ENCODE results near the gene STK38L.
A peak's percentile ranks its signal among the peaks of the same experiment; 100 is the strongest.

STK38L gene

DNA sequence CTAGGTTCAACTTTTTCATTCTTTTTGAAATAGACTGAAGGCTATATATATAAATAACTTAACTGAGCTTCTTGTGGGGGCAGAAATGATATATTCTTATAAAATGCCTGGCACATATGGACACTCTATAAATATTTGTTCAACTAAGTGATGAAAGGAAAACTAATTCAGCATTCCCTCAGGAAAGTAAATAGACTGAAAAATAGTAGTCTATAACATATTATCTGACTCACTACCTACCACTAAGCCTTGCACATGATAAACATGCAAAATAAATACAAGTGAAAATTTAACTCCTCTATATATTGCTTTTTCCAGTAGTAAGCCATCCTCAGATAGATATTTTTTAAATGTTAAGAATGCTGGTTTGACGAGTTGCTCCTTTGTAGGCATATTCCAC, 72.9 kb downstream of the STK38L start:
- DNase-seq (ENCODE audit: low read depth in 3 of 3), result no peak

DNA sequence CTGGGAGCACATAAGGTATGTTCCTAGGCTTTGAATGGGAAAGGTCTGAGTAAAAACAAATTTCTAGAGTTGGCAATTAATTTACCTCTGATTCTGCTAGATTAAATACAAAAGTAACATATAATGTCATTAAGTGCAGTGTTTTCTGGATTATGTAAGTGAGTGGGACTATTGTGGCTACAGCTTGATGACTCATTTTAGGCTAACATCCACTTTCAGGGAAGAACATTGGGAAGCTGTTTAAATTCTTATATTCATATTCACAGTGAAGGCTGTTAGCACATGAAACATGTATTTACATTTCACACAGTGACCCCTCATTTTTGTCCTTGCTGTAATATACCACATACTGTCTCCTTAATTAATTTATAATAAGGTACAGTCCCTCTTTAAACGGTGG, 75.3 kb downstream of the STK38L start:
- DNase-seq (ENCODE audit: low read depth in 3 of 3), result no peak

DNA sequence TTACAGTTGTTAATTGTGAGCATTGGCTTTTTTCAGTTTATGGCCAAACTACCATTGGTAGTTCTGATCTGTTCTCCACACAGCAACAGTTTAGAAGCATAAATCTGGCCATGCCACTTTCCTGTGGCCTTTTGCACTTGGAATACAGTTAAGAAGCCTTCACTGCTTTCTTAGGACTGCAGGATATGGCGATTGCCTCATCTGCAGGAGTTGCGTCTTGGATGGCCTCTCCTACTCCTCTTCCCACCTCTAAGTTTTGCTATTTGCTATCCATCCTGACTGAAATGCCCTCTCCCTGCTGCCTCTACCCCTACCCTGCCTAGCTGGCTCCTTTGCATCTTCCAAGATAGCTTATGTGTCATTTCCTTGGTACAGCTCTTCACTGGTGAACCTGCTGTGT, 75.8 kb downstream of the STK38L start:
- DNase-seq (ENCODE audit: low read depth in 3 of 3), result no peak

DNA sequence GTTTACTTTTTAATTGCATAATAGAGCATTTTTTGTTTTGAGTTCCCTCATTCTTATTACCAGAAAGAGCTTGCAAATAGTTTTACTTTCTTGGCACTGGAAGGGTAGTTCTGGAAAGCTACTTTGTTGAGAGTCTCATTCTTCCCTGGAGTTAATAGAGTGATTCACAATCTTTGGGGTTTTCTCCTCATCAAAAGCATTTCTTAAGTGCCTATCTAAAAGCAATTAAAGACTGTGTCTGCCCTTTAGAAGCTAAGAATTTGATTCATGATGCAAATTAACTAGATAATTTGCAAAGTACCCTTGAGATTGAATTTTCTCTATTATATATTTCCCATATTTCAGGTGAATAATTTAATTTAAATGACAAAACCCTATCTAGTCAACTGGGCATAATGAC, 80.4 kb downstream of the STK38L start:
- DNase-seq (ENCODE audit: low read depth in 3 of 3), result no peak

DNA sequence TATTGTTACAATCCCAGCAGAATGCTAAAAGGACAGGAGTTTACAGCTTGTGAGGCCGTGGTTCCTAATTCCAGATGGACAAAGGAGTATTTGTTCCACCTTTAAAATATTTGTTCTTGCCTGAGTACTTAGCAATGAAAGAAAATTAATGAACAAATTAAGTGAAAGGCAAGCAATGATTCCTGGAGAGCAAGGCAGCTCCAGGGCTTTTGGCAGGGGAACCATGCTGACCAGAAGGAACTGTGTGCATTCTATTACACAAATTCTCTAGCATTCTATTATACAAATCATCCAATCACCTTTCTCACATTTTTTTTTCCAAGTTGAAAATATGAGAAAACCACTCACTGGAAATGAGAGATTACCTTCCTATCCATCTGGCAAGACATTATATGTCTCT, 86.8 kb downstream of the STK38L start:
- no peak for DNase-seq (ENCODE audit: low read depth in 3 of 3)

DNA sequence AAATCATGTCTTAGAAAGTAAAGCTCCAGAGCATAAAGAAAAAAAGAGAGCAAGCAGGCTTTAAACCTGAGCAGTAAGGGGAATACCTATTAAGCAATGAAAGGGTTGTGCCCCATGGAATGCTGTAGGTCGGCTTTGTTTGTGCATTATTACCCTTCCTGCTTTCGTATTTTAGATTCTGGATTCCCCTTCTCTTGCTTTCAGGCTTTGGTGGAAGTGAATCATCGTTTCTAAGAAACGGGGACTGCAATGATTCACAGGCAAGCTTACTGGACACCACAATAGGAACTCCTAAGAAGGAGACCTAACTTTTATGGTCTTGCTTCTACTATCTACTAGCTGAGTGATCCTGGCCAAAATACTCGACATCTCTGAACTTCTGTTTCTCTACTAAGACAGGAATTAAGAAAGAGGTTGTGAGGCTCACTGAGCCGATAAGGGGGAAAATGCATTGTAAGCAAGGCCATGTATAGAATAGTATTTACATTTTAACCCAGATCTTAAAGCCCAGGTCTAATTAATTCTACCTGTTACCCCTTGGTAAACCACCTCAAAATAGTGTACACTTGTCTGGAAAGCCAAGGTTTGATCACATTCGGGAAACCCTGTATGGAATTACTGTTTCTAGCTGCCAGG, 87.3 kb downstream of the STK38L start:
- DNase-seq (ENCODE audit: low read depth in 3 of 3), result peak in 1 of 3 donors; percentile 8

DNA sequence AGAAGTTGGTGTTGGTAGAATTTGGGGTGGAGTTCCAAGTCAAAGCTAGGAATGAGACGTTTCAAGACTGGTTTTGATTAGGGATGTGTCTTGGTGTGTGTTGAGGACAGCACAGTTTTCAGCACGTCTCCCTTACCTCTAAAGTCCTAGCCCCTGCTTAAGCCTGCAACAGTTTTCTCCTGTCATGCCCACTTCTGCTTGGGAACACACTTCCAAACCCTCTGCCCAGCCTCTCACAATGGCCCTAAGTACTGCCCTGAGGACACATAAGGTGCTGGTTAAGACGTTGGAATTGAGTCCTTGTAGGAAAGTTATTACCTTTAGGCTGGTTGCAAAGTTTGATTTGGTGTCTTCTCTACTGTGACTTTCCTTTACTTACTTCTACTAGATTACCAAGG, 87.8 kb downstream of the STK38L start:
- no peak for DNase-seq (ENCODE audit: low read depth in 3 of 3)

DNA sequence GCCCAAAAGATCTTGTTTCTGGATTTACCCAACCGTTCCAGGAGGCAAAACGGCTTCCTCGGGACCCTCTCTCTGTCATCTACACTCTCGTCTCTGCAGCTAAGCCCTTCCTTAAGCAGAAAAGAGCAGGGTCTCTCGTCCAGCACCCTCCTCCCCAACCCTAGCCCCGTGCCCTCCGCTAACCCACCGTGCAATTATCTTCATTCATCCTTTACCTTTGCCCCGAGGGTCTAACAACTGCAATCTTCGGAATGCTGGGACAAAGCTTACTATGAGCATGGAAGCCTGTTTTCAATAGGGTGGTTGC, 88.3 kb downstream of the STK38L start:
- DNase-seq (ENCODE audit: low read depth in 3 of 3), result no peak

DNA sequence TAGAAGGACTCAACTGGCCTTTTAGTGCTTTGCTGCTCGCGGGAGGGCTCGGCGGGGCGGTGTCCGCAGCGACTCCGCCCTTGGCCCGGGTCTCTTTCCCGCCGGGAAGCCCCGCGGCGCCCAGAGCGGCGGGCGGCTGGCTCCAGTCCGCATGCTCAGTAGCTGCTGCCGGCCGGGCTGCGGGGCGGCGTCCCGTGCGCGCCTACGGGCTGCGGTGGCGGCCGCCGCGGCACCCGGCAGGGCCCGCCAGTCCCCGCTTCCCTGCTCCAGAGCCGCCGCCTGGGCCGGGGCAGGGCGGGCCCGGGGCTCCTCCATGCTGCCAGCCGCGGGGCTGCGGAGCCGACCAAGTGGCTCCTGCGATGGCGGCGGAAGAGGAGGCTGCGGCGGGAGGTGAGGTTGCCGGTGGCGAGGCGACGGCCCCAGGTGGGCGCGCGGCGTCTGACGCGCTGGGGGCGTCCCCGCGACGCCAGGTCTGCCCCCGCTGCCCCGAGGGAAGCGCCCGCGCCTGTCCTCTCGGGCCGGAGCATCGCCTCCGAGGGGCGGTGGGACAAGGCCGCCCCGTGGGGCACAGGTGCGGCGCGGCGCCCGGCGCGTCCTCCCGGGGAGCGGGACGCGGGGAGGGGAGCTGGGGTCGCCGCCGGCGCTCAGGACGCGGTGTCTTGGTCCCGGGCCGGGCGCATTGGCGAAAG, 88.8 kb downstream of the STK38L start, which contains the start of gene BMAL2:
TSS of gene BMAL2 (plus strand) at position 123 of the 689 bp plus-strand sequence. CDS start at position 360, 237 bp downstream.
- DNase-seq (ENCODE audit: low read depth in 3 of 3), result peak in 2 of 3 donors; percentile 12 to 36

DNA sequence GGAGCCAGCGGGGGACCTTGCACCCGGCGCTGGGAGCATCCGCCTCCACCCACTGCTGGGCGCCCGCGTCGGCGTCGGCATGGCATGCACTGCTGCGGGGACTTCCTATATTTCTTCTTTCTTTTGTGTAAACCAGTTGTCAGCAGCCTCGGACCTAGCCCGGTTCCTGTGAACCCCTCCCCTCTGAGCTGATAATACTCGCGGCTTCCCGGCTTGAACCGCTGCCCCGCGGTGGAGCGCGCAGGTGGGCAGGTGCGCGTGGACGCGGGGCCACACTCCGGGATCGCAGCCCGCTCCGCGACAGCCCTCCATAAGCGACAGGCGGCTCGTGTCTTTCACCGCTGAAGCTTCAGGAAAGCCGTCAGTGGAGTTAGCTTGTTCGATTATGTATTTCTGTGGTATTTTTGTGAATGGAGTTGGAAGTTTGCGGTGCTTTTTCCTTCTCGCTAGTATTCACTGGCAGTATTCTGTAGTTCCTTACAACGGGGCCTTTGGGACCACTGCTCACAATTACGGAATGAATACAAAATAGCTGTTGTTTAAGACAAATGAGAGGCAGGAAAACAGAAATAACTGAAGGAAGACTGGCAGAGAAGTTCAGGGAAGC, 89.4 kb downstream of the STK38L start:
- DNase-seq (ENCODE audit: low read depth in 3 of 3), result peak in 2 of 3 donors; percentile 5 to 17

DNA sequence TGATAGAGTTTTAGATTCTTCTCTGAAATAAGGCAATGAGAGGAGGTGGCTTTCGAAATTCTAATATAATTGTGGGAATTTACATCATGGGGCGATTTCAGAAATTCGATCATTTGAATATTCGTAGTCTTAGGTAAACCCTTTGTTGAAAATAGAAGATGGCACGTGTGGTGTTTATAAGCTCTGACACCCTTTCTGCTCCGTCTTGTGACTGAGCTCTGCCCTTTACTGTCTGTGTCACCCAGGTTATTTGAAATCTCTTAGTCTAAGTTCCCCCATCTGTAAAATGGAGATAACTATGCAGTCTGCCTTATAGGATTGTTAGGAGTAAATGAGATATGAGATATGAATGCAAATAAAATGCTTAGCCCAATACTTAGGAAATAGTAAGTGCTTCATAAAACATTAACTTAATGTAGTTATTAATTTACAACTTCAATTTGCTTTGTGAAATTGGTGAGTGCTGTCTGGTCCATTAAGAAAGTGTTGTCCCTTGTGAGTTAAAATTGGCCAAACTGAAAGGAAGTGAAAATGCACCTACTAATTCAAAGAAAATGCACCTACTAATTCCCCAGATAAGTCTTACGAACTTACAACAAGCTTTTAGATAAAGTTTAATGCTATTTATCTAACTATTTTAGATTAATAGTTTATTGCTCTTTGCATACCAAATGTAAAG, 90.1 kb downstream of the STK38L start:
- DNase-seq (ENCODE audit: low read depth in 3 of 3), result no peak

DNA sequence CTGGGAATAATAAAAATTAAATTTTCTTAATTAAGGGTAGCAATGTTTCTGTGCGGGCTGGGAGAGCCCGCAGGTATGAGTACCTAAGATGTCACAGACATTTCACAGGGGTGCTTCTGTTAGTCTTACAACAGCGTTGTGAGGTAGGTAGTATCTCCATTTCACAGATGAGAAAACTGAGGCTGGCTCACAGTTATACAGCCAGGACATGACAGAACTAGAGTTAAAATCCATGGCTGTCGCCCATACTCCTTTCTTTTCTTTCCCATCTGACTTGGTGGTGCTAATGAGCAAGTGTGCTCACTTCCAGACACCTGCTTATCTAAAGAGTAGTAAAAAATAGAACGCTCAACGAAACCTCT, 90.6 kb downstream of the STK38L start:
- DNase-seq (ENCODE audit: low read depth in 3 of 3), result no peak

DNA sequence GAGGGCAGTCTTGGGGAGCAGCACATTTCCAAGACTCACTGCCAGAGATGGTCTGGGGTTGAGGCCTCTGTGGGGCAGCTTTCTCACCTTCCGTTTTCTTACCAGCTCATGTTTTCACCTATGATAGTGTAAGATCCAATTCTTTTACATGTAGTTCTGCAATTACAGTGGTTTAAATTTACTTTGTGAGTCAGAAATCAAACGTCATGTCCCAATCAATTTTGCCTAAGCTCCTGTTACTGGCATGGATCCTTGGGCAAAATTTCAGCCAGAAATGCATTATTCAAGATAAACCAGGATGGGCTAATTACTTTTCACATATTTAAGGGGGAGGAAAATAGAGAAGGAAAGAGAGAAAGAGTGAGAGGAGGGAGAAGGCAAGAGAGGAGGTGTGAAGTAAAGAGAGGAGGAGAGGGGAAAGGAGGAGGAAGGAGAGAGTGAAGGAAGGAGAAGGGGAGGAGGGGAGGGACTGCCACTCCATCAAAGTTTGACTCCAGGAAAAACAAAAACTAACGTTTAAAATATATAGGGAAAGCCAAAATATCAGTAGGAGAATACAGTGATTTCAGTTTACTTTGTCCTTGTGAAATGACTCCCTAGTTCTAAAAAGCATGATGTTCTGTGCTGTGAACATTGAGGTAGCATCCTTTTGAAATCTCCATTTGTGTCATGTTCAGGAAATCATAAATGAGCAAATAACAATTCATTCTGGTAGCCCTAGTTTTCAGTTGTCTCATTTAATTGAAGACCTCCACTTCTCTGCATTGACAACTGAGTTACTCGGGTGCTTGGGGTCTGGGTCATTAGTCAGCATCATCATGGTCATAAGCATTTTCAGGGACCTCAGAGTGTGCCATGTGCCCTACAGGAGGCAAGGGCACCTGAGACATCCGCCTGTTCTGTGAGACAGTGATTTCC, 91.5 kb downstream of the STK38L start:
- no peak for DNase-seq (ENCODE audit: low read depth in 3 of 3)

DNA sequence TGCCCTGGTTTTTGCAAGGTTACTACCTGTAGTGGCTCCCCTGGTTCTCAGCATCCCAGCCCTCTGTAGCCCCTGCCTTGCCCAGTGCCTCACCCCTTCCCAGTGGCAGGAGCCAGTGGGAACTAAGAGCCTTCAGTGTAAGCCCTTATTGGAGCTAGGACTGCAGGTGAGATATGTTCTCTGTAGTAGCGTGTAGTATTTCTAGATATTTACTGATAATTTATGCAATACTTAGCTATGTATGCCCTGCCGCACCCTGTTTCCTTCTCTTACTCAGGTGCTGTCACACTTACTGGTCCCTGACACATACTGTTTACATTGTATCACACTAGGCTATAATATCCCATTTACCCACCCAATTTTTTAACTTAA, 92.2 kb downstream of the STK38L start:
- DNase-seq (ENCODE audit: low read depth in 3 of 3), result no peak

DNA sequence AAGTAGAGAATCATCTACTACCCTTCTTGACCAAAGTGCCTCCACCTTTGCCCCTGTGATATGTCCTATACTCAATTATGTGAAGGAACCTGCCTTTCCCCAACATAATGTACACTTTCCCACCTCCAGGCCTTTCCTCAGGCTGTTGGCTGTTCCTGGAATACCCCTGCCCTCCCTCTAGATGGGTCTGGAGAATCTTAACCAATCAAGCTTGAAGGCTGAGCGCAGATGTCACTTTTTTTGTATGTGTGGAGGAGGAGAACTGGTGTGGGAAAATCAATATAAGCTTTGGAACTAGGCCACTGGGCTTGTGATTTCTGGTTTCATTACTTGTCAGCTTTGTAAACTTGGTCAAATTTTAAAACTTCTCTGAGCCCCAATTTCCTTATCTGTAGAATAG, 93.3 kb downstream of the STK38L start:
- no peak for DNase-seq (ENCODE audit: low read depth in 3 of 3)

DNA sequence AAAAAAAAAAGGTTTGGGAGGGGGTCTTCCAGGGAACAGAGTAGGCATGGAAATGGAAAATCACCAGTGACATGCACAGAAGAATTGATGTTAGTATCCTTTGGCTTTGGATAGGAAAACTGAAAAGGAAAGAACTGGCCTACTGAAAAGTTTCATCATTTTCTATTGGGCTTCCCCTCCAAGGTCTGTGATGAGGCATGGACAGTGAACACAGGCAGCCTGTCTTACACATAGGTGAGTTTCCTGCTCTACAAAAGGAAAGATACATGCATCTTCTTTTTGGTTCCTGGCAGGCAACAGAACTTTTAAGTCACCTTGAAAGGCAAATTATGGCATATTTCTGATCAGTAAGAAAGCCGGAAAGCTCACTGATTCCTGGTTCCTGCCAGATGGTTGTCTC, 94.4 kb downstream of the STK38L start:
- no peak for DNase-seq (ENCODE audit: low read depth in 3 of 3)

DNA sequence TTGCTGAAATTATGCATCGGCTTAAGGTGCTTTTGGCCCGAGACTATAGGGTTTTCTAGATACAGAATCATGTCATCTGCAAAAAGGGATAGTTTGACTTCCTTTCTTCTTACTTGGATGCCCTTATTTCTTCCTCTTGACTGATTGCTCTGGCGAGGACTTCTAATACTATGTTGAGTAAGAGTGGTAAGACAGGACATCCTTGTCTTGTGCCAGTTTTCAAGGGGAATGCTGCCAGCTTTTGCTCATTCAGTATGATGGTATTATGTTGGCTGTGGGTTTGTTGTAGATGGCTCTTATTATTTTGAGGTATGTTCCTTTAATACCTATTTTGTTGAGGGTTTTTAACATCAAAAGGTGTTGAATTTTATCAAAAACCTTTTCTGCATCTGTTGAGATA, 96.9 kb downstream of the STK38L start:
- DNase-seq (ENCODE audit: low read depth in 3 of 3), result no peak

DNA sequence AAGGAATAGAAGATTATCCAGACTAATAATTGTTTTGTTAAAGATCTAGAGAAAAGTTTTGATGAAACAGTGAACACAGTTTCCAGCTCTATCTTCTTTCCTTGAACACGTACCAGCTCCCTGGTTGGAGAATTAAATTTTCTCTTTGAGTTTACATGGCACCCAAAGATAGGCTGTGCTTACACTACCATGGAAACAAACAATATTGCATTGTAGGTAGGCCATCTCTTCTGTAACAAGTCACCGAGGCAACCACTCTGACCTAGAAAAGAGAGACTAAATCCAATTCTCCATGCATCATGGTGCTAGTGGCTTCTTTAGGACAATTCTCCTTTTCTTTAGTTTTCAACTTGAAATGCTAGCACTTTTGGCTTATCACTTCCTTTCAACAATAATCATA, 98.5 kb downstream of the STK38L start:
- no peak for DNase-seq (ENCODE audit: low read depth in 3 of 3)

DNA sequence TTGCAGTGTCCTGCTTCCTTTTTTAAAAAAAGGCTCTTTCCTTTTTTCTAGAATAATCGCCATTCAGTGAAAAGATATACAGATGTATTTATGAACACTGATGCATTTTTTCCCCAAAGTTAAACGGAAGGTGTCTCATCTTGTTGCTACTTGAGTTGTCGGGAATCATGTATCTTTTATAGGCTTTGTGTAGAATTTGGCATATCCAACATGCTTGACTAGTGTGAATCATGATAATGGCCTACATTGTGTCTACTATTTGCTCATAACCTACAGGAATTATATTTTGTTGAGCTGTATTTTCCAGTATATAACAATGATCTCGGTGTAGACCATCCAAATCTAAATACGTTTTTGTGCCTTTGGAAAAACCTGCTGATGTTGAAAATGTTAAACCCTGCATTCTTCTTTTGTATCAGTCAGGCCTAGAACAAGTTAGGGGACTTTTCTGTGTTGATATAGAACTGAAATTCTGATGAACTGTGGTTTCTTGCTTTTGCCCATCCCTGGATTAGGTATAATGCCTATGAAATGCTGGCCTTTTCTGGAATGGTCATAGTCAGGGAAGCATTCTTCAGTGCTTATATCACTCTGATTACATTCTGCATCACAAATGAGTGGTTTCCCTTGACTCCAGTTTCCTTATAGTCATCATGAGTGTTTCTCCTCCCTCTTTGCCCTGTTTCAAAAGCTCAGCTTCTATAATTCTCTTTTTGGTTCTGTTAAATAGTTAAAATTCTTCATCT, 99.3 kb downstream of the STK38L start:
- no peak for DNase-seq (ENCODE audit: low read depth in 3 of 3)

DNA sequence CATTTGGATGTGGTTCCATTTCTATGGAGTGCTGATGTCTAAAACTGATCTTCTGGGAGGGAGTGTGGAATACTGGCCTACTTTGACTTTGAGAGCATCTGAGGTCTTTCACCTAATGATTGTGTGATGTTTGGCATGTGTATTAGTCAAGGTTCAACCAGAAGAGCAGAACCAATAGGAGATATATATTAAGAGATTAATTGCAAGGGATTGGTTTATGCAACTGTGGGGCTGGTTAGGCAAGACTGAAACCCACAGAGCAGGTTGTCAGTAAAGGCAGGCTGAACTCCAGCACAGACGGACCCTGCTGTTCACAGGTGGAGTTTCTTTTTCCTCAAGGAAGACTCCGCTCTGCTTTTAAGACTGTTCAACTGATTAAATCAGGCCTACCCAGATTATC, 100.2 kb downstream of the STK38L start:
- no peak for DNase-seq (ENCODE audit: low read depth in 3 of 3)

DNA sequence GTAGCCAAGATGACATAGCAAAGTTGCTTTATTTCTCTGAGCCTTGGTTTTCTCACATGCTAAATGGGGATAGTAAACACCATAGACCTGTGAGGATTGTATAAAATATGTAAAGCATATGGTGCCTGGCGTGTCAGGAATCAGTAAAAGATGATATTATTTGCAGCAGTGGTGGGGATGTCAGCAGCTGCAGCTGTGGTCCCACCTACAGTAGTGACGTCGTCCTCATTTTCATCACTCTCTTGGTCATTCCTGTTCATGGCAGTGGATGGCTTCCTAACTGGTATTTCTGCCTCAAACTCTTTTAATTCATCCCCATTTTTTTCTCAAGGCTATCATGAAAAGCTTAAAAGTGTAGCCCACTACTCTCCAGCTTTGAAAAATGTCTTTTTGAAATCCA, 100.7 kb downstream of the STK38L start:
- no peak for DNase-seq (ENCODE audit: low read depth in 3 of 3)

Data from stimulated activated CD4-positive, alpha-beta T cell treated with anti-CD3 and anti-CD28 coated beads, TNF-alpha, amount 100 ng/mL, for 48 hours (primary cell).